ENCODE data around the gene ANO10. TPM values are rescaled to one million over a fixed set of nuclear protein-coding genes. Genes with fewer than 3 reads are reported as not detected.
"Not testable (repeated sequence)": the region's sequence is repeated elsewhere in the genome, so short reads cannot be mapped to it uniquely, and the experiment has no call there.

The ANO10 gene
- polyA plus RNA-seq, 1 donor: 44.3 TPM

- DNase-seq: no peak
These were observed 10.5 kb upstream of the ANO10 start for GRCh38 chr3:43632269-43632733.

DNA sequence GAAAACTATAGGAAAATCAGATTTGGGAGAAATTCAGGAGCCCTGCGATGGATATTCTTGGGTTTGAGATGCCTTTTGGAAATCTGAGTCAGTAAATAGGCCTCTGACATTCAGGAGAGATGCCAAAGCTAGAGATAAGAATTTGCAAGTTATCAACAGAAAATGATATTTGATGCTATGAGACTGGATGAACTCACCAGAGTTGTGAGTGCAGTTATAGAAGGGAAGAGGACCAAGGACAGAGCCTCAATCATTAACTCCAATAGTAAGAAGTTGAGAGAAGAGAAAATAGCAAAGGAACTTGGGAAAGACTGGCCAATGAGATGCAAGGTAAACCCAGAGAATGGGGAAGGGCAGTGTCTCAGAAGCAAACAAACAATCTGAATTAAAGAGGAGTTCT, 7.9 kb upstream of the ANO10 start:
- no peak for DNase-seq

DNA sequence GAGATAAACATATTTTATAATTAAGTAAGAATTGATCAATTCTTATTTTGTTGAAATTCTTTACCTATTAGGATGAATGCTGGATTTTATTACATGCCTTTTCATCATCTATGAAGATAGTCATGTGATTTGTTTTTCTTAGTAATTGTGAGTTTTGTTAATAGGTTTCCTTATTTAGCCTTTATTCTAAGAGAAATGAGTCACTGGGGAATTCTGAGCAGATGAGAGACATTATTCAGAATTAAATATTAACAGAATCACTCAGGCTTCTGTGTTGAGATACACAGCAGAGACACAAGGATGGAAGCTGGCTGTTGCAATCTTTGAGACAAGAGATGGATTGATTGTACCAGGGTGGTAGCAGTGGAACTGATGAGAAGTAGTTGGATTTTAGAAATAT, 7.4 kb upstream of the ANO10 start:
- no peak for DNase-seq

DNA sequence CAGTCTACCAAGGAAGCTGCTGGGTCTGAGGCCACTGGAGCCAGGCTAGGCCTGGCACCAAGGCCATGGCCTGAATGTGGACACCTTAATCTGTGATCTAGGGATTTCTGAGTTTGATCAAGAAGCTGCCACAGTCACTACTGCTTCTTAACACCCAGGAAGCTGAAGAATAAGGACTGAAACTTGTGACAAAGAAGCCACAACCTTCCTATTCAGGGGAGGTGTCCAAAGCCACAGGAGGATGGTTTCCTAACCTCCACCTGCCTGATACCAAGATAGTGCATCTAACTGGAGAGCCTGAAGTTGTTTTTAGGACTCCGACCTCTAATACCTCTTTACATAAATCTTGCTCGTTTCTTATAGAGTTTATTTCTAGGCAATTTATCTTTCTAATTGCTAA, 5.5 kb upstream of the ANO10 start:
- no peak for DNase-seq

DNA sequence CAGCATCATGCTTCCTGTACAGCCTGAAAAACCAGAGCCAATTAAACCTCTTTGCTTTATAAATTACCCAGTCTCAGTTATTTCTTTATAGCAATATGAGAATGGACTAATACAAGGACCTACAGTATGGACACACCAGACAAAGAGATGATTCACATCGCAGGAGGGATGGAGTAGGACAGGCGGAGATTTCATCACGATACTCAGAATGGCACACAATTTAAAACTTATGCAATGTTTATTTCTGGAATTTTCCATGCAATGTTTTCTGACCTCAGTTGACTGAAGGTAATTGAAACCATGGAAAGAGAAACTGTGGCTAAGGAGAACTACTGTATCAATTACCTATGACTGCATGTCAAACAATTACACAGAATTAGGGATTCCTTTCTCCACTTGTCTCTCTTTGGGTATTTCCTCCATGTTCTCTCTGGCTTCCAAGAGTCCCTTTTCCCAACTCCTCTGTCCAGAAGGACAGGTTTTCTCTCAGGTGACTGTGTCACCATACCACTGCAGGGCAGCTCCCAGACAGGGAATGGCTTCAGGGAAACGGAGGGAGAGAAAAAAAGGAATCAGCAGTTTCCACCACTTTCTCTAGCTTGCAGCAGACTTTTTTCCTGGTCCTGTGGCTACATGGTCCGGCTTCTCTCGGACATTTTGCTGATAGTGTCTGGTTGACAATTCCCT, 3.0 kb upstream of the ANO10 start:
- no peak for DNase-seq

GRCh38 chr3:43620831-43621655, 768 bp downstream of the ANO10 start:
- peak; percentile 32 for DNase-seq

DNA sequence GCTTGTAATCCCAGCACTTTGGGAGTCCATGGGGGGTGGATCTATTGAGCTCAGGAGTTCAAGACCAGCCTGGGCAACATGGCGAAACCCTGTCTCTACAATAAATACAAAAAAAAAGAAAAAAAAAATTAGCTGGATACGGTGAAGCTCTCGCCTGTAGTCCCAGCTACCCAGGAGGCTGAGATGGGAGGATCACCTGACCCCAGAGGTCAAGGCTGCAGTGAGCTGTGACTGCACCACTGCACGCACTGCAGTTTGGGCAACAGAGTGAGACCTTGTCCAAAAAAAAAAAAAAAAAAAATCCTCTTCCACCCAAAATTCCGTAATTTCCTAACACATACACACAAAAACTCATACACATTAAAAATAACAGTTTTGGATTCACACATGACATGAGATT, 2.2 kb downstream of the ANO10 start:
- no peak for DNase-seq

- DNase-seq: no peak
These were observed 3.7 kb downstream of the ANO10 start for GRCh38 chr3:43618142-43618541.

DNA sequence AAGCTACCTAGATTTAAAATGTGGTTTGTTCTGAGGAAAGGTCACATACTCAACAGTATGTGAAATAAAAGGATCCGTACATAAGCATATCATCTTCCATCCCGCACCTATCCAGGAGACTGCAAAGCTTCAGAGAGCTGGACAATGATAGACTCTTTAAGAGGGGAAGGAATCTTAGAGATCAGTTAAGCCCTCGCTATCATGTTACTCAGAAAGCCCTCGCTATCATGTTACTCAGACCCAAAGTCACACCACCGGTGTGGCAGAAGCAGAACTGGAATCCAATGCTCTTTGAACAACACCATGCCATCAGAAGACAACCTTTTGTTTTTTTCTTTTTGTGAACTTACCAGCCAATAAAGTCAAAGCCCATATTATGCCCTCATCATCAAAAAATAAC, 5.8 kb downstream of the ANO10 start:
- no peak for DNase-seq

- no peak for DNase-seq
These were observed 6.7 kb downstream of the ANO10 start for GRCh38 chr3:43615133-43615532.

DNA sequence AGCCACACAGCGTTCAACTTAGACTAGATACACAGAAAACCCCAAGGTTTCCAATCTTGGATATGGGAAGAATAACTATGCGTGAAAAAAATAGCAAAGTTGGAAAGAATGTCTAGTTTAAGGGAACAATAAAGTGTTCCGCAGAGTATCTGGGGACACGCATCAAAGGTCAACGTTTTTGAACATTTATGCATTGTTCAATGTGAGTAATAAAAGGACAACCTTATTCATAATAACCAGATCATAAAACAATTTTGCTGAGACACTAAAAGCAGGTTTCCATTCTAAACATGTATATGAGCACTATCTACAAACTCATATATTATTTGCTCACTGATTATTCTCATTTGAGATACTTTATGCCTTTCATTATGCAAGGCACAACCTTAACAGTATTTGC, 7.8 kb downstream of the ANO10 start:
- no peak for DNase-seq

GRCh38 chr3:43612419-43612818, 9.4 kb downstream of the ANO10 start:
- DNase-seq: no peak

GRCh38 chr3:43609406-43609805, 12.4 kb downstream of the ANO10 start:
- no peak for DNase-seq

GRCh38 chr3:43608751-43609150, 13.1 kb downstream of the ANO10 start:
- no peak for DNase-seq

DNA sequence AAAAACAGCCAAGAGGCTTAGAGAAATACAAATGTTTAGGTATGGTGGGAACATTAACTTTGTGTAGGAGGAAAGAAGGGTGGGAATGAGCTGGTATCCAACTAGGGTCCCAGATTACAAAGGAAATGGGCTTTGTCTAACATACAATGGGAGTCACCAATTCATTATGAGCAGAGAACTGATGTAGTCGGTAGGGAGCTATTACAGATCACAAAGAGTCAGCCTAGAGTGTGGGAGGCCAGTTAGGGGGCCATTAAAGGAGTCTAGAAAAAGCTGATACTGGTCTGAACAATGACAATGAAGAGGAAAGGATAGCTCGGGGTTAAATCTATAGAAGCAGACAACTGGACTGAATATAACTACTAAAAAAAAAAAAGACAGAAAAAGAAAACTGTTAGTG, 15.5 kb downstream of the ANO10 start:
- DNase-seq: no peak

- DNase-seq: not testable (repeated sequence)
These were observed 21.9 kb downstream of the ANO10 start for GRCh38 chr3:43599959-43600358.

- DNase-seq: no peak
These were observed 23.9 kb downstream of the ANO10 start for GRCh38 chr3:43597961-43598360.

DNA sequence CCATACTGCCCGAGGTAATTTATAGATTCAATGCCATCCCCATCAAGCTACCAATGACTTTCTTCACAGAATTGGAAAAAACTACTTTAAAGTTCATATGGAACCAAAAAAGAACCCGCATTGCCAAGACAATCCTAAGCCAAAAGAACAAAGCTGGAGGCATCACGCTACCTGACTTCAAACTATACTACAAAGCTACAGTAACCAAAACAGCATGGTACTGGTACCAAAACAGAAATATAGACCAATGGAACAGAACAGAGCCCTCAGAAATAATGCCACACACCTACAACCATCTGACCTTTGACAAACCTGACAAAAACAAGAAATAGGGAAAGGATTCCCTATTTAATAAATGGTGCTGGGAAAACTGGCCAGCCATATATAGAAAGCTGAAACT, 25.6 kb downstream of the ANO10 start:
- DNase-seq: not testable (repeated sequence)

DNA sequence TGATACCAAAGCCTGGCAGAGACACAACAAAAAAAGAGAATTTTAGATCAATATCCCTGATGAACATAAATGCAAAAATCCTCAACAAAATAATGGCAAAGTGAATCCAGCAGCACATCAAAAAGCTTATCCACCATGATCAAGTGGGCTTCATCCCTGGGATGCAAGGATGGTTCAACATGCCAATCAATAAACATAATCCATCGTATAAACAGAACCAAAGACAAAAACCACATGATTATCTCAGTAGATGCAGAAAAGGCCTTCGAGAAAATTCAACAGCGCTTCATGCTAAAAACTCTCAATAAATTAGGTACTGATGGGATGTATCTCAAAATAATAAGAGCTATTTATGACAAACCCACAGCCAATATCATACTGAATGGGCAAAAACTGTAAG, 26.5 kb downstream of the ANO10 start:
- DNase-seq: not testable (repeated sequence)

- DNase-seq: not testable (repeated sequence)
These were observed 28.2 kb downstream of the ANO10 start for GRCh38 chr3:43593588-43593987.

GRCh38 chr3:43591866-43592265, 29.9 kb downstream of the ANO10 start:
- DNase-seq: not testable (repeated sequence)

DNA sequence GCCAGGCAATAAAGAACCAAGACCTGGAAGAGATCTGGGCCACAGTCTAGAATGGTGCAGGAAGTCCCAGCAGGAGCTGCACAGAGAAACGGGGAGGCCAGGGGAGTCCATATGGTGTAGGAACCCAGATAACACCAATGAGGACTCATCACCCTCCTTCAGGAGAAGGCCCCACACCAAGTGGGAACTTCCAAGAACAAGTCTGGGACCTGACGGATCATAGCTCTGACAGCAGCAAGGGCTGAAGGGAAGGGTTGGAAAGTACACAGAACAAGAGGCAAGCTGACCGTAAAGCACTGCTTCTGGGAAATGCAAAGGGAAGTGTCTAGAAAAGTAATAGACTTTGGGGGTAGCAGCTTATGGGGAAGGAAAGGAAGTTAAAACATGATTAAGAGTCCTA, 34.5 kb downstream of the ANO10 start:
- no peak for DNase-seq

DNA sequence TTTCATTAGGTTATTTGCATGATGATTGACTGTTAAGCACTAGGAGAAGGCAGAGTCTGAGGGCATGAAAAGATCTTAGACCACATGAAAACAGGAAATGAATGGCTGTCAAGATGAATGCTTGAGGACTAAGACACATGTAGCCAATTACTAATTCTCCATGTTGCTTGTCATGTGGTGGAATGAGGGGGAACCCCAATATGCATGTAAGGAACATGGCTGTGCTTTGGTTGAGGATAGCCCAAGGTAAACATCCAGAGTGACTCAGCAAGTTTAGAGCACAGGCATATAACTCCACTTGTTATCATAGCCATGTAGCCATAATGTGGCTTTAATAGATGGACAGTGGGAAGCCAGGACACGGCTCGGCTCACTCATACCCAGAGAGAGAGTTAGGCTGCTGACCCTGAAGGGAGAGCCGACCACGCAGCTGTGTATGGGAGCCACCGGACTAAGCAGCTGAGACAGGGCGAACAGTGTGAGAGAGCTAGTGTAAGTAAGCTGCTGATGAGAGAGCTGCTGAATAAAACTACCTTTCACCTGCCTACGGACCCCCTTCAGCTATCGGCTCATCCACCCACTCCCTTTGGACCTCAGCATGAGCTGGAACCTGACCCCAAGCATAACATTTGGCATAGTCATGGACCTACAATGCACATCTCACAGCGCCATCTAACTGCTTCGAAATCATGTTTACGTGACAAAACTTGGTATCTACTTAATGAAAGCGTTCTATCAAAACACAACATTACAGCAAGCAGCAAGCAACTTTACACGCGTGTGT, 37.6 kb downstream of the ANO10 start:
- DNase-seq: no peak
